GM11168 (cell line): ENCODE measurements around the gene XPNPEP3.
"Not testable (repeated sequence)": the region's sequence is repeated elsewhere in the genome, so short reads cannot be mapped to it uniquely, and the experiment has no call there.

Experiments used
- in situ Hi-C: fragments of 300-500 bp; cut with MboI; formaldehyde crosslinking; loops from one replicate; pipeline ENCODE4 v1.12.0; 2022; ENCODE audit warnings: low sequenced_read_pairs; ENCODE audit not compliant: unreplicated experiment

Gene XPNPEP3

GRCh38 chr22:40855979-40856512 is 902 bp upstream of the XPNPEP3 start:
- in situ Hi-C loops, result no loop called here

DNA sequence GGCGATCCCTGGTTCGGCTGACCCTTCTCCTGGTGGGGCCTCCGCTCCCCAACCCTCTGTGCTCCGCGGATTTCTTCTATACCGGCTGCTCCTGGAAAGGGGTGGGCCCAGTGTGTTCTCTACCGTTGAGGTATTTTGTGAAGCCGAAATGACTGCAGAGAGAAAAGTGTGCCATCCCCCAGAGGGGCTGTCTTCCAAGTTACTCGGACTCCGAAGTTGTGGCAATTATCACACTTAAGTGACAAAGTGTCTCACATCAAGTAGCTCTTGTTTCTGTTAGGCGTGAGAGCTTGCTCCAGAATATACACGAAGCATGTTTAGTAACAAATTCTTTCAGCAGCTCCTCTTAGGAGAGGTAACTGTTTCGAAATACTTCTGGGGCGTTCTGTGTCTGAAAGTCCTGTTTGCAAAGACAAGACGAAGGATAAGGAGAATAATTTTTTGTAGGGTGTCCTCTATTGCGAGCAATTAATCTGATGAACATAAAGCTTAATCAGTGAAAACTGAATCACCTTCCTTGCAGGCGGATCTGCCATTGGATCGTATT is 434 bp downstream of the XPNPEP3 start:
- in situ Hi-C loops, result no loop called here

- in situ Hi-C loops, result no loop called here
These were observed 5.1 kb downstream of the XPNPEP3 start, which contains the start of gene DNAJB7 for GRCh38 chr22:40862013-40862412. Gene DNAJB7, minus strand, starts transcription at chr22:40862113. Its CDS starts 119 bp downstream, at chr22:40861994.

DNA sequence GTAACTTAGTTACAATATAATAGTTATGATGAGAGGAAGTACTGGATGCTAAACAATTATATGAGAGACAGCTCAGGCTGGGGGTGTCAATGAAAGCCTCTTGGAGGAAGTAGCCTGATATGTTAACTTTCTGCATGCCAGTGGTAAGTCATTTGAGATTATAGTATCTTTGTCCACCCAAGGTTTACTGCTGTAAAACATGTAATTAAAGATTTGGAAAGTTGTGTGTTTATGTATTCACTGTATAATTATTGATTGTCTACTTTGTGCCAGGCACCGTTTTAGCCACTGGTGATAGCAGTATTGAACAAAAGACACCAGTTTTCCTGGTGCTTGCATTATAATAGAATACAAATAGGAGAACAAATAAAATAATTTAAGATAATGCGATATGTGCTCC is 5.6 kb downstream of the XPNPEP3 start:
- in situ Hi-C loops, result no loop called here

DNA sequence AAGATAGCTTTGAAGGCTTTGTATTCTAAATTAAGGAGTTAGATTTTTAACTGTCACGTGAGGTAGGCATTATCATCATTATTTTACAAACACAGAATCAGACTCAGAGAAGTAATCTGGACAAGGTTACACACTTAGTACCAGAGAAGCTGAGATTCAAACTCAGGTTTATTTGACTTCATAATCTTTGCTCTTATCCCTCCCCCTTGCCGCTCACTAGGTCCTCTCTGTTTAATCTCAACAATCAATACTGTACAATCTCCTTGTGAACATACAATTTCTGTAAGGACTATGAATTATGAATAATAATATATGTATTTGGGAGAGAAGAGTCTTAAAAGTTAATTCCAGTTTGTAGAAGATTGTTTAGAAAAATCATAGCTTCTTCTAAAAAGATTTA is 10.2 kb downstream of the XPNPEP3 start:
- in situ Hi-C loops, result no loop called here

DNA sequence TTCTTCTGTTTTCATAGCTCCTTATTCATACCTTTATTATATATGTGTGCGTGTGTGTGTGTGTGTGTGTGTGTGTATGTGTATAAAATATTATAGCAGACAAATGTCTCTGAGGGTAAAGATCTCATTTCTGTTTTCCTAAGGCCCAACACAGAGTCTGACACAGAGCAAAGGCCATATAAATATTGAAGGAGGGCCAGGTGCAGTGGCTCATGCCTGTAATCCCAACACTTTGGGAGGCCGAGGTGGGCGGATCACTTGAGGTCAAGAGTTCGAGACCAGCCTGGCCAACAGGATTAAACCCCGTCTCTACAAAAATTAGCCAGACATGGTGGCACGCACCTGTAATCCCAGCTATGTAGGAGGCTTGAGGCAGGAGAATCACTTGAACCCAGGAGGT is 11.4 kb downstream of the XPNPEP3 start:
- in situ Hi-C loops, result not testable (repeated sequence)

DNA sequence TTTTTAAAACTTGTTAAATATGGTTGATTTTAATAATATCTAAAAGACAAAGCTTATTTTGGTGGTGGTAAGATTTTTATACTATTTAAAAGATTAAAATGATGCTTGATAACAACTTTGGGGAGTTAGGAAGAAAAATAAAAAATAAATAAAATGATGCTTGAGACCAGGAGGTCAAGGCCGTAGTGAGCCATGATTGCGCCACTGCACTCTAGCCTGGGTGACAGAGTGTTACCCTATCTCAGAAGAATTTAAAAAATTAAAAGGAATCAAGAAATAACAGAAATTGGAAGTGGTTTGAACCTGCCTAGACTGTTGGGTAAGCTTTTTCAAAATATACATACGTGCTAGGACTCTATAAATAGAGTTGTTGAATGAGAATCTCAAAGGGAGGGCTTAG is 17.1 kb downstream of the XPNPEP3 start:
- in situ Hi-C loops, result no loop called here

- in situ Hi-C loops, result no loop called here
These were observed 18.2 kb downstream of the XPNPEP3 start for GRCh38 chr22:40875111-40875510.

DNA sequence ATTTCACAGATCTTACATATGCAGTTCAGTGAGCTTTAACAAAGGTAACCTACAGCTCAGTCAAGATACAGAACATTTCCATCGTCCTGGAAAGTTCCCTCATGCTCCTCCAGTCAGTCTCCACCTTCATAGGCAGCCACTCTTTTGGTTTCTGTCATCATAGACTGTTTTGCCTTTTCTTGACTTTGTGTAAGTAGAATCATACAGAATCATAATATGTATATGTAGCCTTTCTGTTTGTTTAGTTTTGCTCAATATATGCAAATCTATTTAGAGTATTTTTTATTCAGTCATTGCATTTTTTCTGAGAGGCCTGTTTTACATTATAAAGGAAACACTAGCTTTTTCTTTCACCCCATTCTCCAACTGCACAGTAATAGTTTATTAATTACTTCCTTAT is 20.0 kb downstream of the XPNPEP3 start:
- in situ Hi-C loops, result no loop called here

DNA sequence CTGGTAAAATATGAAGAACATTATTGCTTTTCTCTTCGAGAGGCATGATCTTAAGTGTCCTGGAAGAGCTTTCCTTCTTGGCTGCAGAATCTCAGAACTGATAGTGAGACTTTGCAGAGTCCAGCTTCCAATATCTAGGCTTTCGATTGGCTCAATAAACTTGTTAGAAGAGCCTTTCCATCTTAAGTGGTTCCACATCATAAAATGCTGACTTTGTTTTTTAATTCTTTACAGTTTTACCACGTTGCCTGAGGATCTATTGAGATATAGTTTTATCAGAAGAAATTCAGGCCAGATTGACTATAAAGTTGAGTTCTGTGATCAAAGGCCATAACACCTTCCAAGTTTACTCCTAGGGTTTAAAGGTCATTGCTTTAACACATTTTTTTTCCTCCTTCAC is 20.5 kb downstream of the XPNPEP3 start:
- in situ Hi-C loops, result no loop called here

- in situ Hi-C loops, result no loop called here
These were observed 22.0 kb downstream of the XPNPEP3 start for GRCh38 chr22:40878922-40879321.

GRCh38 chr22:40889116-40889515 is 32.2 kb downstream of the XPNPEP3 start:
- in situ Hi-C loops, result no loop called here

- in situ Hi-C loops, result no loop called here
These were observed 33.9 kb downstream of the XPNPEP3 start for GRCh38 chr22:40890881-40891280.

DNA sequence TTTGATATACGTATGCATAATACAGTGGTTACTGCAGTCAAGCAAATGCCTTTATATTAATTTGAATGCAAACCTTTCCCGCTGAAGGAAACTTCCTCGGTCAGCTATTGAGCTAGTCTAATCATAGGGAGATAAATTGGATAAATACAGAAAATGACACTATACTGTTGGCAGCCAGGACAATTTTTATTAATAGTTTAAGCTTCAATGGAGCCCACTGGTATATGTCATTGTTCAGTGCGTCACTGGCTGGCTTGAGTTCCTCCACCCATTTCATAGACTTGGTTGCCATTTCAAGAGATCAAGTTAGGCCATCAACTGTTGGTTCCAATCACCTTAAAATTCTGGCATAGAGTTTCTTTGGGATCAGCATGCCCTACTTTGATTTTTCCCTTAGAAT is 37.5 kb downstream of the XPNPEP3 start:
- in situ Hi-C loops, result no loop called here

DNA sequence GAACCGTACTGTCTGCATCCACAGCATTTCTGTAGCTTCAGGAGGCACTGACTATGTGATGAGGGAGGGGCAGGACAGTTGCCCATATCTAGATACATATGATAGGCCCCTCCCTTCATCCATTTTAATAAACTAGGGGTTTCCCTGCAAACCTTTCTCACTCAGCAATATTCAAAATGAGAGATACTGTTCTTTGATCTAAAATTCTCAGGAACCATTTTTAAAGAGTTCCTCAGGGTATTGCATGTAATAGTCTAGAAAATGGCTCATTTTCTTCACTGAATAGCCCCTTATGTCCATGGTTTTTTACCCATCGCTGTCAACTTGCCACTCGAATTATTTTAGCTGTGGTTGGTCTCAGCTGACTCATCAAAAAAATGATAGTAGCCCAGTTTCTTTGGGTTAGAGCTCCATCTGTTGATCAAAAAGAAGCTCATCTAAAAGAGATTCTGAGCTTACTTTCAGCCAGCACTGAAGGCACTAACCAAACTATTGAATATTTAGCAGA is 42.0 kb downstream of the XPNPEP3 start:
- in situ Hi-C loops, result no loop called here

- in situ Hi-C loops, result no loop called here
These were observed 47.2 kb downstream of the XPNPEP3 start for GRCh38 chr22:40904101-40904500.

DNA sequence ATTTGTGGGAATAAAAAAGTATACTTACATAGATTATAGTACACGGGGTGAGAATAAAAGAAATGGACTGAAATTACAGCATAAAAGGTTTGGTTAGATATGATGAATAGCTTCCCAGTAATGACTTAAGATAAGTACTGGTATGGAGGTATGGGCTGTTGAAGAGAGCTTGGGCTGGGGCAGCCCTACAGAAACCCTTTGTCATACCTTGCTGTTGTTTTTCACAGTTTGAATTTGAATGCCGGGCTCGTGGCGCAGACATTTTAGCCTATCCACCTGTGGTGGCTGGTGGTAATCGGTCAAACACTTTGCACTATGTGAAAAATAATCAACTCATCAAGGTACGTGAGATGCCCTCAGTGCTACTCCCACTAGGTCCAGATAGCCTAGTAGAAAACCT is 51.9 kb downstream of the XPNPEP3 start:
- in situ Hi-C loops, result no loop called here

DNA sequence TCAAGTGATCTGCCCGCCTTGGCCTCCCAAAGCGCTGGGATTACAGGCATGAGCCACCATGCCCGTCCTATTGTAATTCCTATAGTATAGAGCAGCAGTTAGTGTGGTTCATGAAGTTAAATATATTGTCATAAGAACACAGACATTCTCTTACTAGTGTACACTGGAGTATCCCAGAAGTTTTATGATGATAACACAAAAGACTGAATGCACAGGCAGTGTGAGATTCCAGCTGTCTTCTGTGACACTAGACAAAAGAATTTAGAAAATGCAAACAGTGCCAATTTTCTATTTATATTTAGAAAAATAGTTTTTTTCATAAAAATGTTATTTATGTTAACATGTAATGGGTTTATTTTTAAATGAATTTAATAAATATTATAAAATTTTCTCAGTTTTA is 54.8 kb downstream of the XPNPEP3 start:
- in situ Hi-C loops, result no loop called here

GRCh38 chr22:40912987-40913386 is 56.0 kb downstream of the XPNPEP3 start:
- in situ Hi-C loops, result not testable (repeated sequence)

- in situ Hi-C loops, result no loop called here
These were observed 62.5 kb downstream of the XPNPEP3 start for GRCh38 chr22:40919446-40919845.

- in situ Hi-C loops, result no loop called here
These were observed 63.6 kb downstream of the XPNPEP3 start for GRCh38 chr22:40920526-40920925.
